ENCODE data around the gene ADAT1. TPM values are rescaled to one million over a fixed set of nuclear protein-coding genes. Genes with fewer than 3 reads are reported as not detected.
"Not testable (repeated sequence)": the region's sequence is repeated elsewhere in the genome, so short reads cannot be mapped to it uniquely, and the experiment has no call there.

ADAT1 gene
- total RNA-seq, 1 donor from 2014 or later, result 35.5 TPM

DNA sequence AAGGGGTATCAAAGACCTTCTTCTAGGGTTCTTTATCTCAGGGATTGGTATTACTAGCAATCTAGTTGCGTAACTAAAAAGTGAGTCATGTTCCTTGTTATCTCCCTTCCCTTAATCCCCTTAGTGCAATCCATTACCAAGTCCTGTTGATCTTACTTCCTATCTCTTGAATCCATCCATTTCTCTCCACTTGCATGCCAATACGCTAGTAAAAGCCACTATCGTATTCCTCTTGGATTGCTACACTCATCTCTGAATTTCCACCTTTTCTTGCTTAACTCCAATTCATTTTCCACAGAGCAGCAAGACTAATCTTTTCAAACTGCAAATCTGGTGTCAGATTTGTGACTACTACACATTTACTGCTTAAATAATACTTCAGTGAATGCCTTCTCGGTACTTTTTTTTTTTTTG is 1.8 kb upstream of the ADAT1 start:
- ATAC-seq, result no peak
- intact Hi-C loops (cut with DNase I), result no loop called here

DNA sequence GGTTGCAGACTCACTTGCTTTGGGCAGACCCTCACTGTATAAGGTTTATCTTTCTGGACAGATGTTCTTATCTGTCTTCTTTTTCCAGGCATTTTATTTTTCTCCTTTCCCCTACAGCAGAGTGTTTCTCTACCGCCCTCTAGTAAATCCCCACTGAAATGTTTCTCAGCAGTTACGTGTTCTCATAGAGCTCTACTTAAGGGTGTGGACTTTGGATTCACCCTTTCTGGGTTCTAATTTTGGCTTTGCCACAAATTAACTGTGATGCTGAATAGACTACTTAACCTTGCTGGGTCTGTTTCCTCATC is 2.0 kb downstream of the ADAT1 start:
- ATAC-seq (no peak), DNase-seq (ENCODE audit: low spot score) (no peak)
- intact Hi-C loops (cut with DNase I), result no loop called here

More for the DNA sequence above, 1.8 kb upstream of the ADAT1 start:
- DNase-seq (ENCODE audit: low spot score), result no peak

DNA sequence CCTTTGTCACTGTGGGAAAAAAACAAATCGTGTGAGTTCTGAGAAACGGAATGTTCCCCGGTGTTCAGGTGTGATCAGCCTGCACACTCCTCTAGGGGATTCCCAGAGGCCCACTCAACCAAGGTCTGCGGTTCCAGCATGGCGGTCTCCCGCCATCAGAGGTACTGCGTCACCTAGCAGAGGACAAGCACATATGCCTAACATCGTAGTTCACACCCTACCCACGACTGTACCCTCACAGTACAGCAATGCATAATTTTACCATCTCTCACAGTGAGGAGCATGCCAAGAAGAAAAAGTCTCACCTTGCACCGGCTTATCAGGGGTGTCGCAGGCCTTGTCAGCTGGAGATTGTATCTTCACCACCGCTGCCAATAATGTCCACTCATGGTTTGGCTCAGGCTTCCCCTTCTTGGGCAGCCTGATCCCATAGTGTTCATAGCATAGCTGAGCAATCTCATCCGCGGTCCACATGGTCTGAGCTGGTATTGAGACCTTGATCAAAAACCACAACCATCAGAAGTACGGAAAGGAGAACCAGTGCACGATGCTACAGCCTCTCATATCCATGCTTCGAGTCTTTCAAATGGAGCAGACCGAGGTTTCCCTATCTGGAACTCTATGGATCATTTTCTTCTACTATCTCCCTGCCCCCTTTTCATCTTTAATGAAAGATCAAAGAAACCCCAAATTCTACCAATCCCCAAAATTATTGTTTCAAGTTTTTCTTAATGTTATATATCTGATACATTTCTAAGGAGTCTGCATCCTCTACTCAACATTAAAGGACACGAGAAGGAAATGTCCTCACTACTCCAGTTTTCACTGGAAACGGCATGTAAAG is 2.5 kb downstream of the ADAT1 start:
- no peak for DNase-seq (ENCODE audit: low spot score)
- intact Hi-C loops (cut with DNase I), result no loop called here

DNA sequence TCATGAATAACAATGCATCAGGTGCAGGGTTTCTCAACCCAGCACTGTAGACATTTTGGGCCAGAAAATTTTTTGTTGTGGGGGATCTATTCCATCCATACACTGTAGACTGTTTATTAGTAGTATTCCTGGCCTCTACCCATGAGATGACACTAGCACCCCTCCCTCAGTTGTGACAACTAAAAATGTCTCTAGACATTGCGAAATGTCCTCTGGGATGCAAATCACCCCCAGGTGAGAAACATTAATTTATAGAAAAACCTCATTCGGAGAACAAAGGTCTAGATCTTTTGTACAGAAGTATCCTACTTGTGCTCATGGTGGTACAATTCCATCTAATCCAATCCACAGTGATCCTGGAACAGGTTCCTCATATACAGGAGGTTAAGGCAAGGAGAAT is 4.3 kb downstream of the ADAT1 start:
- intact Hi-C loops (cut with DNase I), result no loop called here
- no peak for ATAC-seq
- DNase-seq (ENCODE audit: low spot score), result no peak

More for the DNA sequence above, 2.5 kb downstream of the ADAT1 start:
- ATAC-seq, result no peak

DNA sequence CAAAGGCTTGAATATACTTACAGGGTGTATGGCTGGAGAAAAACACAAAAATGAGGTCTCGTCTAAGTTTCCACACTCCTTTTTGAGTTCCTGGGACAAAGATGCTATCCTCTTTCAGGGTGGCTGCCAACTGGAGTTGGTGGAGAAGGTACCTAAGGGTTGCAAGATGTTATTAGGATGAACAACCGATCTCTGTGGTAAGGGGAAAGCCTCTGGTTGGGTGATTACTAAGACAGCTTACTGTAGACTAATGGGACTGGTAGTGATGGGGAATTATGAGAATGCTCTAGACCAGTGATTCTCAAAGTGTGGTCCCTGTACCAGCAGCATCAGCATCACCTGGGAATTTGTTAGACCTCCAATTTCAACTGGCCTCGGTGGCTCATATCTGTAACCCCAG is 6.0 kb downstream of the ADAT1 start:
- ATAC-seq (no peak), DNase-seq (ENCODE audit: low spot score) (no peak)
- intact Hi-C loops (cut with DNase I), result no loop called here

DNA sequence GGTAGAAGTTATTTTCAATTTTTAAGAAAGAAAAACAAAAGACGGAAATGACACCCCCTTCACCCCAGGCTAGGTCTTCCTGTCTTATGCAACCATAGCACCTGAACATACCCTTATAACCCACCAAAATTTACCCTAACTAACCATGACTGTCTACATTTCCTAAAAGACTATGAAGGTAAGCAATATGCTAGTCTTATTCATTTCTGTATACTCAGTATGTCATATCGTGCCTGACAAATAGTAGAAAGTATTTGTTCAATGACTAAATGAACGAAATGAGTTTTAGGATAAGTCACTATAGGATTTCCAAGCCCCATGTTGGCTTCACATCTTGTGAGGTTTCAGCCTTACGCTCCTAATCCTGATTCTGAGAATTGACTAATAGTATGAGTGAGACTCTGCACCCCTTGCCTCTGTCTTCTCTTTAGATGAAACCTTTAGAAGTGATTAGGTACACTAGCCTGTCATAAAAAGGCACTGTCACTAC is 6.5 kb downstream of the ADAT1 start:
- ATAC-seq (no peak), DNase-seq (ENCODE audit: low spot score) (no peak)
- intact Hi-C loops (cut with DNase I), result no loop called here

DNA sequence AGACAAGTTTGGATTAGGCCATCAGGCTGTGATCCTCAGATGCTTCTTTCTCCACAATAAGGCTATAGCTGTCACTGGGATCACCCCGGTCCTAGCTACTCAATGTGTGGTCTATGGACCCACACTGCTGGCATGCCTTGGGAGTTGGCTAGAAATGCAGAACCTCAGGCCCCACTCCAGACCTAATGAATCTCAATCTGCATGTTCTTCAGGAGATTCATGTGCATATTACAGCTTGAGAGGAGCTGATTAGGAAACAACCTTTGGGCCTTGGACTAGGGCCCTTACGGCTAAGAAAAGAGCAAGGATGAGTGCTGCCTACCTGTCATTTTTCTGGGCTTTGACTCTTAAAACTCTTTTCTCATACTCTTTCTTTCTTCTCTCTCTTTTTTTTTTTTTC is 7.5 kb downstream of the ADAT1 start:
- DNase-seq (ENCODE audit: low spot score), result no peak
- no peak for ATAC-seq
- intact Hi-C loops (cut with DNase I), result no loop called here

DNA sequence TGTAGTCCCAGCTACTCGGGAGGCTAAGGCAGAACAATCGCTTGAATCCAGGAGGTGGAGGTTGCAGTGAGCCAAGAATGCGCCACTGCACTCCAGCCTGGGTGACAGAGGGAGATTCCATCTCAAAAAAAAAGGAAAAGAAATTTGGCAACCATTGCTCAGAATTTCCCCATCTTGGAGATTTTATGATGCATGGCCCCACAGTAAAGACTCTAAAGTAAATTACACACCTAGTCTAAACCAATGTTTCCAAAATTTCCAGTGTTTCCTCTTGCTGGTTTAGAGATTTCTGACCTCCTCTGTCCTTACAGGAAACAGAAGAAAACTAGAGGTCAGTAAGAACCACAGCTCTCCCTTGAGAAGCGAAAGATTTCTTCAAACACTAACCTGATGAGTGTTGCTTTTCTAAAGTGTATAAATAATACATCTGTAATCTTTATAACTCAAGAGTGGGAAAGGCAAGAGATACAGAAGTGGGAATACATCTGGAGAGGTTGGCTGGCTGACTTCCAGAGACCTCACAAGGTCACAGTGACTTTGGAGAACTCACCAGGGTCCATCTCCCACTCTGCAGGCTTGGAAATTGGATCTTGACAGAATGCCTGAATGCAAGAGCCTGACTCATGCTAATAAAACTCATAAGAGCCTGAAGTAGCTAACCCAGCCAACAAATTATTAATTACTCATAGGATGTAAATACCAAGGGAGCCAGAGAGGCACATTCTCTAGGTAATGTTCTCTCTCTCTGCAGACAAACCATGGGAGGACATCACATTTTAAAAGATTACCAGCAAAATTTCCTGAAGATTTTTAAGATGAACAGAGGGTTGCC is 8.8 kb downstream of the ADAT1 start:
- intact Hi-C loops (cut with DNase I), result no loop called here
- DNase-seq (ENCODE audit: low spot score) (no peak), ATAC-seq (no peak)

DNA sequence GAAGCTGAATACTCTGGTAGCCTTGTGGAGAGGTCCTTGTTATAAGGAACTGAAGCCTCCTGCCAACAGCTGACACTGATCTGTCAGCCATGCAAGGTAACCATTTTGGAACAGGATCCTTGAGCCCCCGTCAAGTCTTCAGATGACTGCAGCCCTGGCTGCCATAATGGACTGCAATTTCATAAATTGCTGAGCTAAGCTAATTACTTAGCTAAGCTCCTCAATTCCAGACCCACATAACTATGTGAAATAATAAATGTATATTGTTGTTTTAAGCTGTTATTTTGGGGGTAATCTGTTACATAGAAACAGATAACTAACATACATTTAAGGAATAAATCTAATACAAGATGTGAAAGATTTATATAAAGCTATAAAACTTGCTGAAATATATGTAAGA is 16.6 kb downstream of the ADAT1 start:
- no peak for DNase-seq (ENCODE audit: low spot score)
- intact Hi-C loops (cut with DNase I), result no loop called here
- no peak for ATAC-seq

DNA sequence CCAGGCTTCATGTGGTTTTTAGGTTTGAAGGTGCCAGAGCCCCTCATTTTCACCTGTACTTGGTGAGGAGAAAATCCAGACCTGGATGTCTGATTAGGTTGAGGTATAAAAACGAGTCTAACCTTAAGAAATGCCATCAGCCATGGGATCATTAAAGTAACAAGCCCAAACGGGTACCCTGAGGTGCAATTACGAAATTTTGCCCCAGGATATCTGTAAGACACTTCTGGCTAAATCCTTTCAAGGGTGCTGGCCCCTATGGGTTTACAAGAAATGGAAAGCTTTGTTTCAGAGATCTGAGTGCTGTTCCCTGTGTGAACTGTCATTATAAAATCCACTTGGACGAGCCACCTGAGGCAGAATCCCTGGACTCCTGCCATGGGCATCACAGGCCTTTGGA is 19.8 kb downstream of the ADAT1 start:
- DNase-seq (ENCODE audit: low spot score), result no peak
- intact Hi-C loops (cut with DNase I), result no loop called here

DNA sequence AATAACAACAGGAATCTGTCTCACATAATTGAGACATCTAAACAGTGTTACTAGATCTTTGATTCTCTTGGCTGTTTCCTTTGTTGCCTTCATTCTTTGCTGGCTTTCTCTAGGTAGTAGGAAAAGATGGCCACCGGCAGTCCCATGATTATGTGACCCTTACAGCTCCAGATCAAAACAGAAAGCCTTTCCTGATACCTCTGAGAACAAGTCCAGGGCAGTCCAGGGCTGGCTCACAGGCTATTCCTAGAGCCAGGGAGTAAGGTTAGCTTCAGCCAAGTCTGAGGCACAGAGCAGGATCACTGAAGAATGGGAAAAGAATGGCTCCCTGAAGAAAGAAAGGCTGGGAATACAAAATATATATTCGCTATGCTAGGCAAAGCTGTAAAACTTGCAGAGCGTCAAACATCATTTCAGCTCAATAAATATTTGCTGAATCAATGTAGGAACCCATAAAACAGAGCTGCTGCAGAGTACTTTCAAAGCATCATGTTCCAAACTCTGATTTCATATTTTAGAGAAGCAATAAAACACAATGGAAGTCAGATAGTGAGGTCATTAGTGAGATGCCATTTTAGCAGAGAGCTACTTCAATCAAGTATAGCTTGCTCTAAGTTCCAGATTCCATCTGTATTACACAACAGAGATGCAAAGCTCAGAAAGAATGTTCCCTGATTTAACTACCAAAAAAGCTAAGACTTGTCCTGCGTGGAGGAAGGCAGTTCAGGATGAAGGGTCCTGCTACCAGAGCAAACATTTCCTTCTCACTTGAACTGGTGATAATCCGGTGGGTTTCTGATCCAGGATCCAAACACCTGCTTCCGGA is 23.4 kb downstream of the ADAT1 start:
- DNase-seq (ENCODE audit: low spot score), result no peak
- intact Hi-C loops (cut with DNase I), result no loop called here
- ATAC-seq, result no peak

More for the DNA sequence above, 19.8 kb downstream of the ADAT1 start:
- ATAC-seq, result no peak

DNA sequence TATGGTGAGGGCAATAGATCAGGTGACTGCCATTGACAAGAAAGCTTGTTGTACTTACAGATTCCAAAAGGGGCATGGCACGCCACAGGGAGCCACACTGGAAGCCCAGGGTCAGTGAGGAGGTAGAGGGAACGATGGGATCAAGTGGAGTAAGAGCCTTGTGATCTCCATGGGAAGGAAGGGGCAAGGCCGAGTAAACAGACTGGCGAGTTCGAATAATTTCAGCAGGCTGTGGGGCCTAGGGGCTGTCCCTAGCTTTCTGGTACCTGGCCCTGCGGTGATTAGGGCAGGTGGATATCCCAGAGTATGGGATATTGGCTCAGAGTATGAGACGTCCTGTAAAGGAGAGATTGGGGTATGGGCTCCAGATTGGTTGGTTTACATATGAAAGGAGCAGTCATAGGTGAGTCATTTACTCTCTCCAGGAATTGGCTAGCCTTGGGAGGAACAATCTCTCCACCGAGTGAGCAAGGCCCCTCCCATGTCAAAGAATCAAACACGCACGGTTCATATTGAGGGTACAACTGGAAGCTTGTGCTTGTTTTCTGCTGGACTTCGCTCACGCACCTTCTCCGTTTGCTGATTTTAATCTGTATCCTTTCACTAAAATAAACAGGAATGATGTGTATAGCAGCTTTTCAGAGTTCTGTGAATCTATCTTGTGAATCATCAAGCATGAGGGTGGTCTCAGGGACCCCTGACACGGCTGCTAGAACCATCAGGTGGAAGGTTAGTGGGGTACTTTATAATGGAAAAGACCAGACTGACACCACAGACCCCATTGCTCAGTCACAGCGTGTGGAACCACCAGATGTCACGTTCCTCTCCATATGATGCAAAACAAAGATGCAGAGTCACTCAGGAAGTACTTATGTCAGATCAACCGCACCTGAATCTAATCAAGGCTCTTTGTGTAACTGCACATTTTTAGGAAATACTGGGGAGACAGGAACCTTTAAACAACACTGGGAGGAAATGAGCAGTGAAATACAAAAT is 29.0 kb downstream of the ADAT1 start:
- intact Hi-C loops (cut with DNase I), result no loop called here
- ATAC-seq (no peak), DNase-seq (ENCODE audit: low spot score) (no peak)

DNA sequence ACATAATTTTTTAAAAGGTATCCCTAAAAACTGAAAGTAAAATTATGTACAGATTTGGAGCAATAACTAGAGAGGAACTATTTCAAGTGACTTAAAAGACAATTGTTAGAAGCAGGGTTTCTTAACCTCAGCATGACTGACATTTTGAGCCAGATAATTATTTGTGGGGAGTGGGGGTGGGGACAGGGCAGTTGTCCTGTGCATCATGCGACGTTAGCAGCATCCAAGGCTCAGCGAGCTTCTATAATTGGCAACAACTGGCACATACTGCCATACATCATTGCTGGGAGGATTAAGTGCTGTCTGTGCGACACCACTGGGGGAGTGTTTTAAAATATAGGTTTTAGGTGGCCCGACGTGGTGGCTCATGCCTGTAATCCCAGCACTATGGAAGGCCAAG is 29.8 kb downstream of the ADAT1 start:
- intact Hi-C loops (cut with DNase I), result no loop called here
- ATAC-seq (no peak), DNase-seq (ENCODE audit: low spot score) (no peak)

DNA sequence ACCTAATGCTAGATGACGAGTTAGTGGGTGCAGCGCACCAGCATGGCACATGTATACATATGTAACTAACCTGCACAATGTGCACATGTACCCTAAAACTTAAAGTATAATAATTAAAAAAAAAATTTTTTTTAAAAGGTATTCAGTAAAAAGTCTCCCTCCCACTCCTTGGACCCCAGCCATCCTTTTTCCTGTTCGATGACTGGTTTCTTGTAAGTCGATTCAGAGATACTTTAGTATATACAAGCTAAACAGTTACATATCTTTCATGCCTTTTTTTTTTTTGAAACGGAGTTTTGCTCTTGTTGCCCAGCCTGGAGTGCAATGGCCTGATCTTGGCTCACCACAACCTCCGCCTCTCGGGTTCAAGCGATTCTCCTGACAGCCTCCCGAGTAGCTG is 31.2 kb downstream of the ADAT1 start:
- DNase-seq (ENCODE audit: low spot score); intact Hi-C loops (cut with DNase I); ATAC-seq: not testable (repeated sequence)

DNA sequence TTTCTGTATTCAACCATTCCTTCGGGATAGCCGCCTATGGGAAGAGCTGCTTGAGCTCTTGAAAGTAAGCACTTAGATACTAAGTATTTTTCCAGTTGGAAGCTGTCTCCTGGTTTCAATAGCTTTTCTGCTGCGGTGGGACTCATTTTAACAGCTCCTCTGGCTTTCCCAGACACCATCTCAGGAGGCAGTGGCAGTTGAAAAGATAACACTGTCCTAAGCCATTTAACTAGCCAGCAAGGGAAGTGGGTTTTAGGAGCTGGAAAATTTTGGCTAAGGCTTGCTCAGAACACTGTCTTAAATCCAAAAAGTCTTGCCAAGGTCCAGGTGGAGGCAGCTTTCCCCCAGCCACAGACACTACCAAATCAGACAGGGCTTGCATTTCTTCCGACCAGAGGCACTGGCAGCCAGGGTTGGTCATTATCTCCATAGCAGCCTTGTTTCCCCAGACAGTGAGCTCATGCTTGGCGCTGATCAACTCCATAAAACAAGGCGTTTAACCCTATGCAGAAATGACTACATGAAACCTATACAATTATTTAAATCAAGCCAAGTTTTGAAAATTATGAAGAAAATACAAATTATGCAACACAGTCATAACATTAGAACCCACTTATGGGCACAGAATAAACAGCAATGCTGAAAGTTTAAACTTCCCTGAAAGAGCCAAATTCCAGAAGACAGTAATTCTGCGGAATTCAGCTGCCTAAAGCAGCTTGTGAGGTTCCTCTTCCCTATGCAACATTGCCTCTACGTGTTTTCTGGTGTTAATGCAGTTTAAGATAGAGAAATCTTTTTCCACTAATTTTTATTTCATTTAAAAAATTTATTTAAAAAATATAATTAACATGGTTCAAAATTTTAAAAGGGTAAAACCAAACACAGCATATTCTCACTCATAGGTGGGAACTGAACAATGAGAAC is 31.9 kb downstream of the ADAT1 start:
- DNase-seq (ENCODE audit: low spot score) (peak; percentile 65), ATAC-seq (peak; percentile 96)
- intact Hi-C loops (cut with DNase I), result no loop called here

DNA sequence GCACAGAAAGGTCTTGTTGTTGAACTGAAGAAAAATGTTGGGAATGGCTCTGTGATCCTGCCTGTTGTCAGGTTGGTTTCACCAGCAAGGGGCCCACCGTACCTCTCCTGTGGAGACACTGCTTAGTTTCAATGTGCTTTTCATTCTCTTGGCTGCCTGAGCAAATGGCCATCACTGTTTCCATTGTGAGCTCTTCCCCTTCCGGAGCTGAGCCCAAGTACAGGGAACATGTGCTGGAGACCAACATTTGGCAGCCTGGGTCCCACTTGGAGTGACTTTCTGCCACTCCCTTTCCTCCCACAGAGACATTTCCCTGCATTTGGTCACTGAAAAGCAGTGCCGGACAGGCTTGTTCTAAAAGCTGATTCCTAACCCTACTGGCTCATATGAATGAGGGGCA is 33.8 kb downstream of the ADAT1 start:
- intact Hi-C loops (cut with DNase I), result no loop called here
- ATAC-seq (no peak), DNase-seq (ENCODE audit: low spot score) (peak; percentile 56)

DNA sequence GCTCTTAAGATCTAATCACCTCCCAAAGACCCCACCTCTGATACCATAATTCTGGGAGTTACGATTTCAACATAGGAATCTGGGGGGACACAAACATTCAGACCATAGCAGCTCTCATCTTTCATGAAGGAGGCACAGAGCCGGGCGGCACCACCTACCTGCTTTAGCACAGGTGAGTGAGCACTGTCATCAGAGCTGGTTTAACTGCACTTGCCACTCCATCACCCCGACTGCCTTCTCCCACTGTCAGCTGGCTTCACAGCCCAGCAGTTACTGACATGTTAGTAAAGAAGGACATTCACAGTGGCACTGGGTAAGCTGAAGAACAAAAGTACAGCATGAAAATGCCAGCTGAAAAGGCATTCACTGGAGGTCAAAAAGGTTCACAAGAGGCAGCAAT is 34.4 kb downstream of the ADAT1 start:
- intact Hi-C loops (cut with DNase I), result no loop called here
- DNase-seq (ENCODE audit: low spot score) (no peak), ATAC-seq (no peak)

Measured in sciatic nerve (tissue), 2 donors.